Measurements from ENCODE around the gene ZNF576.
A peak's percentile ranks its signal among the peaks of the same experiment; 100 is the strongest.

The ZNF576 gene

GRCh38 chr19:43554317-43554895, 42.0 kb upstream of the ZNF576 start:
- no peak for DNase-seq (ENCODE audit: low read depth)
- H3K4me3 ChIP-seq (ENCODE audit: low read depth, low read length), result no peak overlapping the region
- TF ChIP-seq, protein P1, sequence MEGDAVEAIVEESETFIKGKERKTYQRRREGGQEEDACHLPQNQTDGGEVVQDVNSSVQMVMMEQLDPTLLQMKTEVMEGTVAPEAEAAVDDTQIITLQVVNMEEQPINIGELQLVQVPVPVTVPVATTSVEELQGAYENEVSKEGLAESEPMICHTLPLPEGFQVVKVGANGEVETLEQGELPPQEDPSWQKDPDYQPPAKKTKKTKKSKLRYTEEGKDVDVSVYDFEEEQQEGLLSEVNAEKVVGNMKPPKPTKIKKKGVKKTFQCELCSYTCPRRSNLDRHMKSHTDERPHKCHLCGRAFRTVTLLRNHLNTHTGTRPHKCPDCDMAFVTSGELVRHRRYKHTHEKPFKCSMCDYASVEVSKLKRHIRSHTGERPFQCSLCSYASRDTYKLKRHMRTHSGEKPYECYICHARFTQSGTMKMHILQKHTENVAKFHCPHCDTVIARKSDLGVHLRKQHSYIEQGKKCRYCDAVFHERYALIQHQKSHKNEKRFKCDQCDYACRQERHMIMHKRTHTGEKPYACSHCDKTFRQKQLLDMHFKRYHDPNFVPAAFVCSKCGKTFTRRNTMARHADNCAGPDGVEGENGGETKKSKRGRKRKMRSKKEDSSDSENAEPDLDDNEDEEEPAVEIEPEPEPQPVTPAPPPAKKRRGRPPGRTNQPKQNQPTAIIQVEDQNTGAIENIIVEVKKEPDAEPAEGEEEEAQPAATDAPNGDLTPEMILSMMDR (conservative IDR thresholded peaks at IDR 0.05; ENCODE audit: low read depth, low read length), result no peak

DNA sequence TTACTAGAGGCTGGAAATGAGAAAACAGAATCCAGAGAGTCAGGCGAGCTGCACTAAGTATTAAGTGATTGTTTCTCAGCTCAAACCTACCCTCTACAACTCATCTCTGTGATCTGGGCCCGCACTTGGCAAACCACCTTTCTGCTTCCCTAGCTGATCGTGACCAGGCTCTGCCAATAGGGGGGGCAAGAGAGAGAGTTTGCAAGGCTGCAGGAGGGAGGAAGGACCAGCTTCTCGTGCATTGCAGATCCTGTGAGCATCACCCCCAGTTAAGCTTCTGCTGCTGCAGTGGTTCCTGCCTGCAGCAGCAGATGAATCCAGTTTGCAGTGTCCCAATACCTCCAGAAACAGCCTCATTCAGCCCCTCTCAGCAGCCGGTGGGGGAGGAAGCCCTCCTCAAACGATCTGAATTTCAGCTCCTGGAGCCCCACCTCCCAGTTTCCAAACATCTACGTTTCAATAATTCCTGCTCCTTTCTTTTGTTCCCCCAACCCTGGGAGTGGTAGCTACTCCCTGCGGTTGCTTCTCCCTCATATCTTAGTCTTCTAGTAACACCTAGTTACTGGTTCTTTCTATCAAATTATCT, 41.1 kb upstream of the ZNF576 start:
- DNase-seq (ENCODE audit: low read depth), result peak; percentile 87
- TF ChIP-seq, protein P1 (conservative IDR thresholded peaks at IDR 0.05; ENCODE audit: low read depth, low read length), result peak; percentile 97
- no peak overlapping the region for H3K4me3 ChIP-seq (ENCODE audit: low read depth, low read length)

DNA sequence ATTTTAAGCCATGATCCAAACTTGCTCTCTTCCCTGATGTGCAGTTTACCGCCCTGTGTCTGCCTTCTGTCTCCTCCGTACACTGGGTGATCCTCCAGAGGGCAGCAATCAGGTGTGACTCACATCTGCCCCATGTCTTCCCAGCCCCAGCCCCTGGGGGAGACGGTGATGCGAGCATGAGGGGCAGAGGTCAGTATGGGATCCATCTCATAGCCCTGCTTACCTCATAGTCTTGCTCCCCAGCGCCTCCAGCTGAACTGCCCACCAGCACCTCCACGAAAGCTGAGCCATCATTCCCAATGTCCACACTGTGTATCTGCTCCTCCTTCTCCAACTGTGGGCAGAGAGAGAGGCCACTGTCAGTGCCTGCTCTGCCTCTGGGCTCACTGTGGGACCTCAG, 35.7 kb upstream of the ZNF576 start:
- TF ChIP-seq, protein P1 (conservative IDR thresholded peaks at IDR 0.05; ENCODE audit: low read depth, low read length), result peak; percentile 52
- H3K4me3 ChIP-seq (ENCODE audit: low read depth, low read length), result no peak overlapping the region
- DNase-seq (ENCODE audit: low read depth), result peak; percentile 50

GRCh38 chr19:43561139-43561970, 35.0 kb upstream of the ZNF576 start:
- no peak for DNase-seq (ENCODE audit: low read depth)
- TF ChIP-seq, protein P1 (conservative IDR thresholded peaks at IDR 0.05; ENCODE audit: low read depth, low read length), result no peak

DNA sequence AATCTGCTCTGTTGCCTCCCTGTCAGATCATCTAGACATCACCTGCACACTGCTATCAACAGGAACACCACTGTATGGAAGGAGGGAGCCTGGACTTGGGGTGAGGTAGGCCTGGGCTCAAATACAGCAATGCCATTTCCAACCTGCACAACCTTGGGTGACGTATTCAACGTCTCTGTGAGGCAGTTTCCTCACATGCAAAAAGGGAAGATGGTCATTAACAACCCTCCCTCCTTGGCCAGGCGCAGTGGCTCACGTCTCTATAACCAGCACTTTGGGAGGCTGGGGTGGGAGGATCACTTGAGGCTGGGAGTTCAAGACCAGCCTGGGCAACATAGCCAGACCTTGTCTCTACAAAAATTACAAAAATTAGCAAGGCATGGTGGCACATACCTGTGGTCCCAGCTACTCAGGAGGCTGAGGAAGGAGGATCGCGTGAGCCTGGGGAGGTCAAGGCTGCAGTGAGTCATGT, 34.1 kb upstream of the ZNF576 start:
- TF ChIP-seq, protein P1 (conservative IDR thresholded peaks at IDR 0.05; ENCODE audit: low read depth, low read length), result no peak
- H3K4me3 ChIP-seq (ENCODE audit: low read depth, low read length), result no peak overlapping the region
- no peak for DNase-seq (ENCODE audit: low read depth)

More at GRCh38 chr19:43561139-43561970, 35.0 kb upstream of the ZNF576 start:
- H3K4me3 ChIP-seq (ENCODE audit: low read depth, low read length), result no peak overlapping the region

- peak; percentile 89 for DNase-seq (ENCODE audit: low read depth)
- TF ChIP-seq, protein P1 (conservative IDR thresholded peaks at IDR 0.05; ENCODE audit: low read depth, low read length), result no peak
- H3K4me3 ChIP-seq (ENCODE audit: low read depth, low read length), result no peak overlapping the region
Observed at GRCh38 chr19:43562698-43563241, 33.6 kb upstream of the ZNF576 start.

All from choroid plexus epithelial cell (primary cell).